ENCODE data around the gene CLDND1. TPM values are rescaled to one million over a fixed set of nuclear protein-coding genes. Genes with fewer than 3 reads are reported as not detected.
A peak's percentile ranks its signal among the peaks of the same experiment; 100 is the strongest.

CLDND1 gene
- total RNA-seq, result 100 to 1,000 TPM; 193 to 301 (median 240) TPM
- 10 to 100 TPM; 17.1 to 38.0 (median 34.8) TPM for polyA plus RNA-seq

DNA sequence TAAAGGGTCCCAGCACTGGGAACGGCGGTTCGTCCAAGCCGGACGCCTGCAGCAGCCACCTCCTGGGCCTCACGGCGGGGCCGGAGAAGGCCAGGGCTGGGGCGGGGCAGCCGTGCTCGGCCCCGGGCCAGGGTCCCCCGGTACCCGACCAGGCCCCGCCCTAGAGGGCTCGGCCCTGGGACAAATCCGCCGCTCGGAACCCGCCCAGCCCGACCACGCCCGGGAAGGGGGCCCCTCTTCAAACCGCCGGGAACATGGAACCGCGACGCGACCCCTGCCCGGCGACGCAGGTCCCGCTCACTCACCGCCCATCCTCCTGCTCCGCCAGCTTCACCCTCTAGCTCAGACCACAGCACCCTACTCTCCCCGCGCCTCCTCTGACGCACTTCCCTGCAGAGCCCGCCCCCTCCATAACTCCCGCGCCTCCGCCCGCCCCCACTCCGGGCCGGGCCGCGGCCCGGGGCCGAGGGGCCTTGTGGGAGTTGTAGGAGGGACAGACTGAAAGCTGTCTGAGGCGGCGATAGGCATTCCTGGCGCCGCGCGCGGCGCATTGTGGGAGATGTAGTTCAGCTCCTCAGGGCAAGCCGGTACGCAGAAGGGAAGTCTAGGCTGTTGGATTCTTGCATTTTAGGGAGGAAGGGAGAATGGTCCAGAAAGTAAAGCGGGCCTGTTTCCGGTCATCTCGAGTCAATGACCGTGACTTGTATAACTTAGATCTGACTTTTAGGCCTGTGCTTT is at the start of gene CLDND1:
TSS of gene CLDND1 (minus strand) at position 359 of the 738 bp plus-strand sequence. CDS start 1,478 bp downstream, outside the sequence.
- H3K27me3 ChIP-seq, result no peaks in the 10 kb centered on the region
- peak; percentile 98 for DNase-seq
- H3K36me3 ChIP-seq, result peaks cover 0 to 24% (median 2%) of the 10 kb centered on the region in 4 donors
- peak within 1 kb of the TSS; percentile 62 to 89 (median 76) for H3K4me3 ChIP-seq
- H3K9me3 ChIP-seq, result no peaks in the 10 kb centered on the region
- no peak for TF ChIP-seq CTCF (IDR thresholded peaks at IDR 0.05)
- TF ChIP-seq EP300 (IDR thresholded peaks at IDR 0.05), result peak in 1 of 4 donors; percentile 67
- TF ChIP-seq POLR2A (IDR thresholded peaks at IDR 0.05), result peak; percentile 72 to 75
- TF ChIP-seq POLR2AphosphoS5 (IDR thresholded peaks at IDR 0.05), result peak; percentile 89 to 93 (median 90)
- intact Hi-C loops (cut with DNase I), result loop anchor here (1.0 to 10.0 kb wide), 4 partner anchors 71 to 1742 kb away; partner anchors contain the start of genes ARL6, CPOX, DCBLD2 and TBC1D23
- 0 to 1% methylated on average over 63 of the region's 63 CpGs for whole genome bisulfite sequencing, 2 donors
- peak within 1 kb of the TSS; percentile 92 to 96 (median 94) for H3K27ac ChIP-seq
- H3K4me1 ChIP-seq, result peaks cover 0 to 31% (median 19%) of the 10 kb centered on the region in 4 donors

DNA sequence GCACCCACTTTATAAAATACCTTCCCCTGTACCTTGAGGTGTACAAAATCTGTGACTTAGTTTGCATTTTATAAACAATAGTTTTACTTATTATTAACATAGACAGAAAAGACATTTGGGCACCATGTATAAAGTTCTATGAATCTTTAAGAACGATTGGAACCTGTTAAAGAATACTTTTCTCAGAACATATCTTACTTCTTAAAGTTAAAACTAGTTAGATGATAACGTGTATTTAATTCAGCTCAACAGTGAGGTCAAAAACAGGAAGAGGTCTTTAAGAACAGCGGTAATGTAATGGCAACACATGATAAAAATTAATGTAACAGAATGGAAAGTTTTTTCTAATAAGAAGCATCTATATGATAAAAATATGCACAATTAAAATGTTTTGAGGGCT is 45.7 kb upstream of the CLDND1 start:
- no peaks in the 10 kb centered on the region for H3K27me3 ChIP-seq
- H3K27ac ChIP-seq, result no peak overlapping the region
- TF ChIP-seq POLR2A (IDR thresholded peaks at IDR 0.05) (no peak), CTCF (IDR thresholded peaks at IDR 0.05) (no peak), POLR2AphosphoS5 (IDR thresholded peaks at IDR 0.05) (no peak), EP300 (IDR thresholded peaks at IDR 0.05) (no peak)
- intact Hi-C loops (cut with DNase I), result no loop called here
- no peaks in the 10 kb centered on the region for H3K4me1 ChIP-seq
- H3K4me3 ChIP-seq, result no peak overlapping the region
- H3K36me3 ChIP-seq, result no peaks in the 10 kb centered on the region
- no peak for DNase-seq
- 70 to 75% methylated on average over 3 of the region's 3 CpGs for WGBS, 2 donors
- no peaks in the 10 kb centered on the region for H3K9me3 ChIP-seq

- H3K4me3 ChIP-seq, result no peak overlapping the region
- DNase-seq, result no peak
- H3K4me1 ChIP-seq, result no peaks in the 10 kb centered on the region
- H3K9me3 ChIP-seq, result no peaks in the 10 kb centered on the region
- H3K27me3 ChIP-seq, result no peaks in the 10 kb centered on the region
- no peak overlapping the region for H3K27ac ChIP-seq
- TF ChIP-seq POLR2AphosphoS5 (IDR thresholded peaks at IDR 0.05) (no peak), CTCF (IDR thresholded peaks at IDR 0.05) (no peak), EP300 (IDR thresholded peaks at IDR 0.05) (no peak)
- intact Hi-C loops (cut with DNase I), result no loop called here
- H3K36me3 ChIP-seq, result no peaks in the 10 kb centered on the region
- WGBS, 2 donors, result 56 to 68% methylated on average over 2 of the region's 2 CpGs
Measured at GRCh38 chr3:98567666-98568270, 45.1 kb upstream of the CLDND1 start.

- no peaks in the 10 kb centered on the region for H3K36me3 ChIP-seq
- 73 to 75% methylated on average over 6 of the region's 6 CpGs for WGBS, 2 donors
- intact Hi-C loops (cut with DNase I), result no loop called here
- no peaks in the 10 kb centered on the region for H3K4me1 ChIP-seq
- no peaks in the 10 kb centered on the region for H3K27me3 ChIP-seq
- no peak overlapping the region for H3K27ac ChIP-seq
- H3K4me3 ChIP-seq, result no peak overlapping the region
- no peak for DNase-seq
- H3K9me3 ChIP-seq, result no peaks in the 10 kb centered on the region
- TF ChIP-seq CTCF (IDR thresholded peaks at IDR 0.05) (no peak), POLR2AphosphoS5 (IDR thresholded peaks at IDR 0.05) (no peak), EP300 (IDR thresholded peaks at IDR 0.05) (no peak), POLR2A (IDR thresholded peaks at IDR 0.05) (no peak)
Measured at GRCh38 chr3:98565843-98566242, 43.1 kb upstream of the CLDND1 start.

Measured in sigmoid colon (tissue), 7 donors.